Measurements from ENCODE around the gene EHD2. TPM values are rescaled to one million over a fixed set of nuclear protein-coding genes. Genes with fewer than 3 reads are reported as not detected.
"Not testable (repeated sequence)": the region's sequence is repeated elsewhere in the genome, so short reads cannot be mapped to it uniquely, and the experiment has no call there.

The EHD2 gene
- polyA plus RNA-seq, 4 donors, result 32.1 to 106 (median 35.1) TPM

GRCh38 chr19:47765523-47766358, 52.5 kb downstream of the EHD2 start:
- peak in 1 of 4 donors; percentile 33 for DNase-seq (ENCODE audit: low read depth in 4 of 4, low spot score in 3 of 4)

GRCh38 chr19:47766359-47766620, 53.1 kb downstream of the EHD2 start:
- DNase-seq (ENCODE audit: low read depth in 4 of 4, low spot score in 3 of 4), result no peak

GRCh38 chr19:47766670-47767069, 53.4 kb downstream of the EHD2 start:
- no peak for DNase-seq (ENCODE audit: low read depth in 4 of 4, low spot score in 3 of 4)

- no peak for DNase-seq (ENCODE audit: low read depth in 4 of 4, low spot score in 3 of 4)
These were observed 54.1 kb downstream of the EHD2 start for GRCh38 chr19:47767349-47767748.

GRCh38 chr19:47768604-47769003, 55.4 kb downstream of the EHD2 start:
- DNase-seq (ENCODE audit: low read depth in 4 of 4, low spot score in 3 of 4), result no peak

- no peak for DNase-seq (ENCODE audit: low read depth in 4 of 4, low spot score in 3 of 4)
These were observed 56.3 kb downstream of the EHD2 start for GRCh38 chr19:47769534-47769933.

GRCh38 chr19:47771291-47771690, 58.1 kb downstream of the EHD2 start:
- not testable (repeated sequence) for DNase-seq (ENCODE audit: low read depth in 4 of 4, low spot score in 3 of 4)

- no peak for DNase-seq (ENCODE audit: low read depth in 4 of 4, low spot score in 3 of 4)
These were observed 63.3 kb downstream of the EHD2 start for GRCh38 chr19:47776568-47776967.

GRCh38 chr19:47777245-47778048, 64.2 kb downstream of the EHD2 start:
- not testable (repeated sequence) for DNase-seq (ENCODE audit: low read depth in 4 of 4, low spot score in 3 of 4)

GRCh38 chr19:47778049-47778953, 65.1 kb downstream of the EHD2 start, which contains the start of gene SELENOW:
Gene SELENOW (plus strand): TSS chr19:47778703. CDS start chr19:47778786, 83 bp downstream.
- DNase-seq (ENCODE audit: low read depth in 4 of 4, low spot score in 3 of 4), result peak; percentile 69 to 72 (median 71)

- DNase-seq (ENCODE audit: low read depth in 4 of 4, low spot score in 3 of 4), result no peak
These were observed 65.7 kb downstream of the EHD2 start for GRCh38 chr19:47778954-47779351.

GRCh38 chr19:47779524-47780214, 66.4 kb downstream of the EHD2 start:
- no peak for DNase-seq (ENCODE audit: low read depth in 4 of 4, low spot score in 3 of 4)

GRCh38 chr19:47780215-47780551, 67.0 kb downstream of the EHD2 start:
- no peak for DNase-seq (ENCODE audit: low read depth in 4 of 4, low spot score in 3 of 4)

GRCh38 chr19:47781590-47782262, 68.5 kb downstream of the EHD2 start:
- DNase-seq (ENCODE audit: low read depth in 4 of 4, low spot score in 3 of 4), result no peak

GRCh38 chr19:47786566-47786965, 73.3 kb downstream of the EHD2 start:
- no peak for DNase-seq (ENCODE audit: low read depth in 4 of 4, low spot score in 3 of 4)

GRCh38 chr19:47787307-47787706, 74.1 kb downstream of the EHD2 start:
- not testable (repeated sequence) for DNase-seq (ENCODE audit: low read depth in 4 of 4, low spot score in 3 of 4)

GRCh38 chr19:47789811-47790210, 76.6 kb downstream of the EHD2 start:
- not testable (repeated sequence) for DNase-seq (ENCODE audit: low read depth in 4 of 4, low spot score in 3 of 4)

GRCh38 chr19:47790398-47790814, 77.2 kb downstream of the EHD2 start:
- no peak for DNase-seq (ENCODE audit: low read depth in 4 of 4, low spot score in 3 of 4)

- no peak for DNase-seq (ENCODE audit: low read depth in 4 of 4, low spot score in 3 of 4)
These were observed 79.4 kb downstream of the EHD2 start for GRCh38 chr19:47792616-47793015.

Measured in left renal pelvis (tissue), 4 donors.